IMR-90 (cell line): Measurements from ENCODE around the gene INO80. TPM values are rescaled to one million over a fixed set of nuclear protein-coding genes. Genes with fewer than 3 reads are reported as not detected.

Experiments
- ATAC-seq: fragments of 200-7000 bp; cut with Tn5 transposase; 2 replicates; pipeline ENCODE4 v1.9.1; 2020; ENCODE audit warnings: low read depth, mild to moderate bottlenecking, moderate library complexity
- BruUV-seq: library from RNA; stranded (reverse); fragments of 400-500 nt; replicated peaks from 2 replicates; lab custom pipeline; 2021; lab: Mats Ljungman, UMichigan
- CTCF ChIA-PET: fragments of 300-600 bp; formaldehyde crosslinking; extraction: SDS; loops from one replicate; lab custom pipeline; 2021; ENCODE audit warnings: antibody characterized with exemption; lab: Yijun Ruan, JAX
- POLR2A ChIA-PET: fragments of 300-600 bp; sonication (Branson Sonifier 250); formaldehyde crosslinking; loops from one replicate; lab custom pipeline; 2022; ENCODE audit warnings: antibody characterized with exemption; ENCODE audit not compliant: unreplicated experiment; lab: Charles Lee
- DNase-seq: peaks from one replicate; pipeline ENCODE4 v3.0.0; 2013
- H2AFZ ChIP-seq: replicated peaks from 2 replicates; pipeline ENCODE3; 2013; ENCODE audit warnings: low read length, mild to moderate bottlenecking; ENCODE audit not compliant: poor library complexity
- H2AK5ac ChIP-seq: 2 replicates; pipeline ENCODE4 v1.6.1; 2013; ENCODE audit warnings: low read depth, low read length, inconsistent platforms
- H2AK9ac ChIP-seq: replicated peaks from 2 replicates; pipeline ENCODE3; 2013; ENCODE audit warnings: mild to moderate bottlenecking, low read depth, low read length, moderate library complexity; ENCODE audit not compliant: poor library complexity
- H2BK120ac ChIP-seq: 2 replicates; pipeline ENCODE4 v1.6.1; 2013; ENCODE audit warnings: low read depth, low read length, inconsistent platforms
- H2BK15ac ChIP-seq: 3 replicates; pipeline ENCODE4 v1.6.1; 2013; ENCODE audit warnings: low read depth, low read length, inconsistent platforms
- H2BK20ac ChIP-seq: 2 replicates; pipeline ENCODE4 v1.6.1; 2013; ENCODE audit warnings: low read depth, mild to moderate bottlenecking, inconsistent platforms, low read length, moderate library complexity
- H2BK5ac ChIP-seq: 2 replicates; pipeline ENCODE4 v1.6.1; 2013; ENCODE audit warnings: mild to moderate bottlenecking, low read depth, low read length, inconsistent platforms; ENCODE audit not compliant: poor library complexity, severe bottlenecking
- H3K14ac ChIP-seq: replicated peaks from 2 replicates; pipeline ENCODE4 v1.6.1; 2013; ENCODE audit warnings: low read depth, low read length, inconsistent platforms
- H3K18ac ChIP-seq: 2 replicates; pipeline ENCODE4 v1.6.1; 2013; ENCODE audit warnings: low read depth, low read length, control low read depth
- H3K23ac ChIP-seq: 2 replicates; pipeline ENCODE4 v1.6.1; 2013; ENCODE audit warnings: low read depth, low read length, inconsistent platforms
- H3K27ac ChIP-seq: 2 replicates; pipeline ENCODE4 v1.5.1; 2013; ENCODE audit warnings: mild to moderate bottlenecking, control low read depth, low read length; ENCODE audit not compliant: insufficient read depth
- H3K27me3 ChIP-seq: 2 replicates; pipeline ENCODE4 v1.6.1; 2013; ENCODE audit warnings: low read length; ENCODE audit not compliant: control insufficient read depth, insufficient read depth
- H3K36me3 ChIP-seq: 2 replicates; pipeline ENCODE4 v1.6.1; 2013; ENCODE audit warnings: low read length, mixed read lengths; ENCODE audit not compliant: control insufficient read depth, insufficient read depth
- H3K4ac ChIP-seq: 2 replicates; pipeline ENCODE4 v1.6.1; 2013; ENCODE audit warnings: low read depth, low read length, inconsistent platforms
- H3K4me1 ChIP-seq: 2 replicates; pipeline ENCODE4 v1.6.1; 2013; ENCODE audit warnings: low read length, mixed read lengths; ENCODE audit not compliant: control insufficient read depth, insufficient read depth
- H3K4me2 ChIP-seq: 2 replicates; pipeline ENCODE4 v1.6.1; 2013; ENCODE audit warnings: low read depth, mild to moderate bottlenecking, control low read depth, low read length, moderate library complexity
- H3K4me3 ChIP-seq: 2 replicates; pipeline ENCODE4 v1.5.1; 2013; ENCODE audit warnings: low read depth, mild to moderate bottlenecking, control low read depth, low read length, moderate library complexity; ENCODE audit not compliant: insufficient read depth
- H3K56ac ChIP-seq: 2 replicates; pipeline ENCODE4 v1.6.1; 2013; ENCODE audit warnings: low read length, inconsistent platforms; ENCODE audit not compliant: insufficient read depth; ENCODE audit errors: extremely low read depth
- H3K79me1 ChIP-seq, 2 experiments: 2 replicates each; pipeline ENCODE4 v1.6.1; 2013; ENCODE audit warnings: low read length in 2 of 2, inconsistent platforms in 1 of 2, low read depth in 1 of 2
- H3K9ac ChIP-seq: 2 replicates; pipeline ENCODE4 v1.6.1; 2013; ENCODE audit warnings: low read depth, low read length, control low read depth
- H3K9me1 ChIP-seq: 2 replicates; pipeline ENCODE4 v1.6.1; 2013; ENCODE audit warnings: low read length, inconsistent platforms; ENCODE audit not compliant: insufficient read depth
- H3K9me3 ChIP-seq: 2 replicates; pipeline ENCODE4 v1.6.1; 2013; ENCODE audit warnings: low read length; ENCODE audit not compliant: control insufficient read depth, insufficient read depth
- H4K20me1 ChIP-seq: 2 replicates; pipeline ENCODE4 v1.6.1; 2013; ENCODE audit warnings: low read length, inconsistent platforms; ENCODE audit not compliant: insufficient read depth
- H4K5ac ChIP-seq: 2 replicates; pipeline ENCODE4 v1.6.1; 2013; ENCODE audit warnings: mild to moderate bottlenecking, low read depth, low read length, control low read depth
- H4K8ac ChIP-seq, 2 experiments: 2 replicates each; pipeline ENCODE4 v1.6.1; 2013; ENCODE audit warnings: low read depth in 2 of 2, low read length in 2 of 2, control low read depth in 1 of 2, inconsistent platforms in 1 of 2
- H4K91ac ChIP-seq: 2 replicates; pipeline ENCODE4 v1.6.1; 2013; ENCODE audit warnings: low read depth, low read length, inconsistent platforms; ENCODE audit not compliant: insufficient read depth
- CEBPB ChIP-seq: IDR thresholded peaks from 2 replicates; pipeline ENCODE4 v1.6.1; 2012; ENCODE audit warnings: low read depth, low read length, improper control_type of control experiment
- MAZ ChIP-seq: IDR thresholded peaks from 2 replicates; pipeline ENCODE4 v1.6.1; 2012; ENCODE audit warnings: low read depth, mild to moderate bottlenecking, low read length, improper control_type of control experiment, moderate library complexity, borderline replicate concordance
- USF2 ChIP-seq: fragments of 150-350 bp; IDR thresholded peaks from 2 replicates; pipeline ENCODE4 v1.6.1; 2017; ENCODE audit warnings: mild to moderate bottlenecking, antibody characterized with exemption, low read length, low read depth
- WGBS, 2 experiments: methylation state at CpG; one replicate each; pipeline versions ENCODE4 v1.1.5 to v1.1.7; 2013; ENCODE audit warnings: missing lambda C conversion rate in 2 of 2; ENCODE audit not compliant: insufficient read length in 1 of 2; ENCODE audit errors: extremely low coverage in 2 of 2; 5-methylcytosine and 5-hydroxymethylcytosine counted together
- dilution Hi-C: fragments of 300-500 bp; cut with HindIII; formaldehyde crosslinking; loops from one replicate; pipeline ENCODE4 v1.14.3; 2018; ENCODE audit warnings: low sequenced_read_pairs; ENCODE audit not compliant: unreplicated experiment
- in situ Hi-C: fragments of 300-500 bp; cut with MboI; formaldehyde crosslinking; loops from 3 replicates; pipeline ENCODE4 v1.14.3; 2019; ENCODE audit warnings: low sequenced_read_pairs, inconsistent platforms, mixed read lengths
- intact Hi-C: fragments of 100-400 bp; cut with micrococcal nuclease; formaldehyde crosslinking; loops from 2 replicates; pipeline ENCODE4 v1.10.0; 2022
- polyA plus RNA-seq, 3 experiments: library from polyadenylated mRNA; depleted of rRNA; stranded (reverse); fragments of >200 nt; gene quantifications; 2 replicates each; pipeline ENCODE4 v1.2.3, GENCODE V29; 2012; ENCODE audit warnings: low replicate concordance in 1 of 3
- total RNA-seq: library from RNA; depleted of rRNA; stranded (reverse); fragments of >200 nt; gene quantifications from 2 replicates; pipeline ENCODE4 v1.2.3, GENCODE V29; 2012

INO80 gene
- total and polyA plus RNA-seq, 2 of the 4 experiments (the other 2 are of a cell fraction): 6.0 to 13.3 TPM

GRCh38 chr15:41161336-41161735, 45.3 kb upstream of the INO80 start:
- Histone ChIP-seq H3K27ac (no peak overlapping the region), H2BK5ac (peak overlapping the region; percentile 87), H3K4ac (no peak overlapping the region), H3K14ac (no peak overlapping the region), H3K4me2 (0 out of 2 replicates have a peak overlapping the region, but pooled peaks have one; percentile 11), H3K4me3 (no peak overlapping the region), H4K8ac (peak overlapping the region in 1 of 2 experiments; percentile 72; a peak in 2 of 4 replicates), H3K27me3 (no peaks in the 10 kb centered on the region), H3K9me1 (peaks cover 10% of the 10 kb centered on the region; the same call in 1 of the 2 replicates), H3K56ac (no peak overlapping the region), H4K20me1 (no peaks in the 10 kb centered on the region), H3K4me1 (peaks cover 3% of the 10 kb centered on the region), H3K36me3 (no peaks in the 10 kb centered on the region), H3K79me1 (no peaks in the 10 kb centered on the region), H2BK20ac (no peak overlapping the region), H3K9me3 (no peaks in the 10 kb centered on the region), H2BK120ac (no peak overlapping the region), H4K5ac (no peak overlapping the region), H3K18ac (no peak overlapping the region), H3K23ac (no peak overlapping the region), H2BK15ac (no peak overlapping the region), H2AK5ac (no peak overlapping the region), H2AFZ (no peak overlapping the region), H2AK9ac (no peak overlapping the region), H4K91ac (no peak overlapping the region), H3K9ac (no peak overlapping the region)
- ChIA-PET CTCF (no interaction called here), POLR2A (no interaction called here)
- intact Hi-C loops: no loop called here
- in situ Hi-C loops: no loop called here
- ATAC-seq: peak; percentile 62
- no TSS peak for BruUV-seq
- no CpG with 5 or more reads among the region's 6 CpGs for WGBS, 2 experiments
- dilution Hi-C loops: no loop called here
- peak; percentile 36 for DNase-seq
- TF ChIP-seq CEBPB (peak; percentile 79), MAZ (no peak), USF2 (no peak)
